Heart left ventricle (tissue), 13 donors: ENCODE data around the gene THAP4.

Source experiments
- CTCF ChIP-seq, 12 donors: fragments of 200-600 bp; sonication (generic) in 4 of 12; IDR thresholded peaks; one replicate each; pipeline versions ENCODE4 v1.5.0 to v1.8.0; 2018 to 2022; ENCODE audit warnings: antibody characterized with exemption in 12 of 12, mild to moderate bottlenecking in 5 of 12
- POLR2A ChIP-seq, 2 donors: fragments of 450-650 bp; IDR thresholded peaks; one replicate each; pipeline ENCODE4 v1.6.1; 2017; ENCODE audit warnings: antibody characterized with exemption in 2 of 2, mild to moderate bottlenecking in 2 of 2, moderate library complexity in 2 of 2
- donor health status: ischemic (EF 13 %, LVEDD 7.1; RV severe dilation, severe dysfunction).
- donor health status: DM: no; HTN: yes; CAD: no.
- donor health status: DM: no; HTN: no; CAD: no.
- donor health status: ischemic (EF 25% LVEDD 6.9; RV normal size, moderate dysfunction).
- donor health status: ischemic (EF 25% LVEDD 5.7; RV mildly dilated, moderate dysfunction).
- donor health status: ischemic (EF 35%, LVEDD 5.7; RV mildly dilated, moderate dysfunction).
- donor health status: nonischemic (EF 11% LVEDD 7.7; RV severe dilation, severe dysfunction).
- donor health status: DM: yes; HTN: yes; CAD: no.
- donor health status: PGD.
- donor health status: ischemic (EF 29% LVEDD 5.4; RV normal size, mild dysfunction).
- donor health status: nonischemic (EF 23%, LVEDD 6.1; RV moderate dilation, normal function).

- no peak for TF ChIP-seq POLR2A (IDR thresholded peaks at IDR 0.05)
- no peak for TF ChIP-seq CTCF (IDR thresholded peaks at IDR 0.05)
Measured at GRCh38 chr2:241670333-241671110, 33.6 kb upstream of the THAP4 start.
